ENCODE measurements around the gene PXDN. TPM values are rescaled to one million over a fixed set of nuclear protein-coding genes. Genes with fewer than 3 reads are reported as not detected.

PXDN gene, protein sequence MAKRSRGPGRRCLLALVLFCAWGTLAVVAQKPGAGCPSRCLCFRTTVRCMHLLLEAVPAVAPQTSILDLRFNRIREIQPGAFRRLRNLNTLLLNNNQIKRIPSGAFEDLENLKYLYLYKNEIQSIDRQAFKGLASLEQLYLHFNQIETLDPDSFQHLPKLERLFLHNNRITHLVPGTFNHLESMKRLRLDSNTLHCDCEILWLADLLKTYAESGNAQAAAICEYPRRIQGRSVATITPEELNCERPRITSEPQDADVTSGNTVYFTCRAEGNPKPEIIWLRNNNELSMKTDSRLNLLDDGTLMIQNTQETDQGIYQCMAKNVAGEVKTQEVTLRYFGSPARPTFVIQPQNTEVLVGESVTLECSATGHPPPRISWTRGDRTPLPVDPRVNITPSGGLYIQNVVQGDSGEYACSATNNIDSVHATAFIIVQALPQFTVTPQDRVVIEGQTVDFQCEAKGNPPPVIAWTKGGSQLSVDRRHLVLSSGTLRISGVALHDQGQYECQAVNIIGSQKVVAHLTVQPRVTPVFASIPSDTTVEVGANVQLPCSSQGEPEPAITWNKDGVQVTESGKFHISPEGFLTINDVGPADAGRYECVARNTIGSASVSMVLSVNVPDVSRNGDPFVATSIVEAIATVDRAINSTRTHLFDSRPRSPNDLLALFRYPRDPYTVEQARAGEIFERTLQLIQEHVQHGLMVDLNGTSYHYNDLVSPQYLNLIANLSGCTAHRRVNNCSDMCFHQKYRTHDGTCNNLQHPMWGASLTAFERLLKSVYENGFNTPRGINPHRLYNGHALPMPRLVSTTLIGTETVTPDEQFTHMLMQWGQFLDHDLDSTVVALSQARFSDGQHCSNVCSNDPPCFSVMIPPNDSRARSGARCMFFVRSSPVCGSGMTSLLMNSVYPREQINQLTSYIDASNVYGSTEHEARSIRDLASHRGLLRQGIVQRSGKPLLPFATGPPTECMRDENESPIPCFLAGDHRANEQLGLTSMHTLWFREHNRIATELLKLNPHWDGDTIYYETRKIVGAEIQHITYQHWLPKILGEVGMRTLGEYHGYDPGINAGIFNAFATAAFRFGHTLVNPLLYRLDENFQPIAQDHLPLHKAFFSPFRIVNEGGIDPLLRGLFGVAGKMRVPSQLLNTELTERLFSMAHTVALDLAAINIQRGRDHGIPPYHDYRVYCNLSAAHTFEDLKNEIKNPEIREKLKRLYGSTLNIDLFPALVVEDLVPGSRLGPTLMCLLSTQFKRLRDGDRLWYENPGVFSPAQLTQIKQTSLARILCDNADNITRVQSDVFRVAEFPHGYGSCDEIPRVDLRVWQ (N-terminal part only)
- 1 to 10 TPM in 1 of 2 experiments, under 1 TPM in 1; 0.86 to 1.8 TPM for total RNA-seq

DNA sequence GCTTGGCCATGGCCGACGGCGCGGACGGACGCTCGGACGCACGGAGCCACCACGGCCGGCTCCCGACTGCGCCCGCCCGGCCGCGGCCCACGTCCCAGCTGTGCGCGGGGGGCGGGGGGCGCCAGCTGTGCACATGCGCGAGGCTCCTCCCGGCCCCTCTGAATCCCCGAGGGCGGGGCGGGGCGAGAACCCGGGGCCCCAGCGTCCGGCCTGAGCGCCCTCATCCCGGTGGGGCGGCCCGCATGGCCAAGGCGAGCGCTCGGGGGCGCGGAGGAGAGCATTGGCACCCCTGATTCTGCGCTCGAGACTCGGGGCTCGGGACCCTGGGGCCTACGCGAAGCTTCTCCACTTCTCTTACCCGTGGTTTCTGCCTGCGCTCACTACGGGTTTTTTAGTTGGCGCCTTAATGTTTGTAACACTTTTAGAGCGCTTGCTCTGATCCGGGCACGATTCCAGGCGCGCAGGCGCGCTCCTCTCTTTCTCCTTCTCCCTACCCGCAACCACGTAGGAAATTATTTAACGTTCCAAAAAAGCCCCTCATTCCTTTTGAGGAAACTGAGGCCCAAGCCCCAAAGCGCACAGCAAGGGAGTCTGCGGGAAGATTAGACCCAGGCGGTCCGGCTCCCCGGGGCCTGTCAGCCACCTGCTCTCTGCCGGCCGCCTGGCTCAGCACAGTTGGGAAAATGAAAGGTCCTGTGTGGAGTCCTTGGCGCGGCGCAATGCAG is at the start of gene PXDN:
Gene PXDN (minus strand): TSS at position 70 of the 725 bp plus-strand sequence. CDS start 60 bp downstream, at position 10.
- H3K9me3 Mint-ChIP-seq: no peaks in the 10 kb centered on the region
- POLR2A ChIA-PET: no interaction called here
- peak within 1 kb of the TSS; percentile 72 for H3K4me3 Mint-ChIP-seq
- H3K27me3 Mint-ChIP-seq: peaks cover 41% of the 10 kb centered on the region
- ATAC-seq (ENCODE audit: low read depth) (peak; percentile 9), DNase-seq (peak; percentile 32)
- peaks cover 4% of the 10 kb centered on the region for H3K4me1 Mint-ChIP-seq
- no peaks in the 10 kb centered on the region for H3K36me3 Mint-ChIP-seq
- H3K27ac Mint-ChIP-seq: no peak within 1 kb of the TSS

DNA sequence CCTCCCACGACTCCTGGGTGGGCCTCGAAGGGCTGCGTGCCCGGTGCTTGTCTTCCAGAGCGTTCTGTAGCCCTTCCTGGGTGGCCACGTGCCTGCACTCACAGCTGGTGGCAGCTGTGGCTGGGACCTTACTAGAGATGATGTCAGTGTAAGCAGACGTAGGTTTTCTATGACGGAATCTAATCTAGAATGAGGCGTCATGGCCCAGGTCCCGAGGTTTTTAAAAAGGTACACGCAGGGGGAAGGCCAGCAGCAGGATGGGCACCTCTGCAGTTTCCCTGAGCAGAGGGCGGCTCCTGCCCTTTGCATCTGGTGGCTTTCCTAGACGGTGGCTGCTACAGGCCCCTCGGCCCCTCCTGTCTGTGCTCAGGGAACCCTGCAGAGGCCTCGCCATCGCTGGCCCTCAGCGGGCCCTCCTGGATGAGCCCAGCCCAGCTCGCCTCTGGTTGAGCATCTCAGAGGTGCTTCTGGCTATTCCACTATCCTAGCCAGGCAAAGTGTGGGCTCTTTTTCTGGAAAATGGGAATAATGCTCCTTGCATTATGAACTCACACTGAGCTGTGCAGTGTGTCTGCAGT is 49.6 kb upstream of the PXDN start:
- POLR2A ChIA-PET: no interaction called here
- H3K4me1 Mint-ChIP-seq: peaks cover 4% of the 10 kb centered on the region
- H3K27ac Mint-ChIP-seq: no peak overlapping the region
- DNase-seq (no peak), ATAC-seq (ENCODE audit: low read depth) (no peak)
- no peak overlapping the region for H3K4me3 Mint-ChIP-seq
- H3K9me3 Mint-ChIP-seq: no peaks in the 10 kb centered on the region
- H3K27me3 Mint-ChIP-seq: no peaks in the 10 kb centered on the region
- H3K36me3 Mint-ChIP-seq: no peaks in the 10 kb centered on the region

DNA sequence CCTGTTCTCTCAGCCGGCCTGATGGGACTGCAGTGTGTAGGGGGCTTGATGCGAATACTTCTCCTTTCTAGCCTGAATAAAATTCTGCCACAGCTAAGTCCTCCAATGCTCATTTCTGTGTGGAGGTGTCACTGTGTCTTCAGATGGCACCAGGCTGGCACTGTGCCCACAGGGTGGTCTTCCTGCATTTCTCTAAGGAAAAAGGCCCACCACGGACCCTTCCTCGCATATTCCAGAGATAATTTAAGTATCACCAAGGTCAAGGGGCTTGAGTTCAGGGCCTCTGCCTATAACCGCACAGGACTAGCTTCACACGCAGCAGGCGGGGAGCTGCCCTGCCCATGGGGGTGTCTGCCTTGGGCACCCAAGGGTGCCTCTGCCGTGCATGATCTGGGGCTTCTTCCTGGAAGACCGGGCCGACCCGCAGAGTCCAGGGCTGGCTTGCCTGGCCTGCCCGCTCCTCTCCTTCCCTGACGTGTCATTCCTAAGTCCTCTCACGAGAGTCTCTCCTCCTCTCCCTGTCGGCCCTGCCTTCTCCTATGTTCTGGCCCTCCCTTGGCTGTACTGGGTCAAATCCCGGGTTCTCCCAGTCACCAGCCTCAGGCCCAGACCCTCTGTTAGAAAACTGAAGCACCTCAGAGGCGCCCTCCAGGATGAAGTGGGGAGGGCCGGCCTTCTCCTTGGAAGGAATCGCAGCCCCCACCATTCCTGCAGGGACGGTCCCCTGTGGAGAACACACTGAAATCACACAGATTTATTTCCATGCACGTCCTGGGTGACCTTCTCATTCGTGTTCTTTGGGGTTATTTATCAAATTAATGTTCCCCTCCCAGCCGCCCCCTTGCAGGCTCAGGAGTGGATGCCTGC is 48.9 kb upstream of the PXDN start:
- POLR2A ChIA-PET: no interaction called here
- H3K27me3 Mint-ChIP-seq: peaks cover 2% of the 10 kb centered on the region
- no peak for DNase-seq
- no peak for ATAC-seq (ENCODE audit: low read depth)
- H3K4me1 Mint-ChIP-seq: peaks cover 2% of the 10 kb centered on the region
- H3K36me3 Mint-ChIP-seq: no peaks in the 10 kb centered on the region
- H3K9me3 Mint-ChIP-seq: no peaks in the 10 kb centered on the region
- H3K27ac Mint-ChIP-seq: no peak overlapping the region
- no peak overlapping the region for H3K4me3 Mint-ChIP-seq

DNA sequence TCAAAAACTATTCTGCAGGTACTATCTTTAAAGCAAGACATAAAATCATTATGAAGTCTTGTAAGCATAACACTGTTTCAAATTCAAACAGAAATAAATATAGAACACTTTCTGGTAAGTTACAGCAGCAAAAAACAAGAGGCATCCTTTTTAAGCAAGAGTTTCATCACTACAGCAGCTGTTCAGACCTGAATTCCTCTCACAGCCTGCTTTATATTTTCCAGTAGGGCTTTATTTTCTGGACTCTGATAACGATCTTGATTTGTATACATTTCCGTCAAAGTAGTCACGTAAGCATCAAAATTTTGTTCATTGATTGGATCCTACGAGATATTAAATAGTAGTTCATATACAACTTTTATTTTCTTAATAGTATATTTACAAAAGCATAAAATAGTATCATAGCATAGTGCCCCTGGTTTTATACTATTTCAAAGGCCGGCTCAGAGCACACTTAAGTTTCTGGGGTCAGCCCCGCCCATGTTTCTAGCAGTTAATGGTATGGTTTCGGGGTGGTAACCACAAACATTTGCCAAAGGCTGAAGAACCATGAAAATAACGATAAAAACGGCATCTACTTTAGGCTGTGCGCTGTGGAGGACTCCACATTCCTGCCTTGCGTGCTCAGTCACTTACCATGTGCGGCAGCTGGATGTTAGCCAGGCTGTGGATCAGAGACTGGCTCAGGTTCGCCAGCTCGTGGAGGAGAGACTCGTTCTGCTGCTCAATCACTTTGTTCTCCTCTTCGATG is 47.5 kb upstream of the PXDN start:
- Mint-ChIP-seq H3K9me3 (no peaks in the 10 kb centered on the region), H3K27ac (no peak overlapping the region), H3K27me3 (peaks cover 3% of the 10 kb centered on the region), H3K4me1 (no peaks in the 10 kb centered on the region), H3K36me3 (no peaks in the 10 kb centered on the region), H3K4me3 (no peak overlapping the region)
- DNase-seq (no peak), ATAC-seq (ENCODE audit: low read depth) (no peak)
- POLR2A ChIA-PET: no interaction called here

DNA sequence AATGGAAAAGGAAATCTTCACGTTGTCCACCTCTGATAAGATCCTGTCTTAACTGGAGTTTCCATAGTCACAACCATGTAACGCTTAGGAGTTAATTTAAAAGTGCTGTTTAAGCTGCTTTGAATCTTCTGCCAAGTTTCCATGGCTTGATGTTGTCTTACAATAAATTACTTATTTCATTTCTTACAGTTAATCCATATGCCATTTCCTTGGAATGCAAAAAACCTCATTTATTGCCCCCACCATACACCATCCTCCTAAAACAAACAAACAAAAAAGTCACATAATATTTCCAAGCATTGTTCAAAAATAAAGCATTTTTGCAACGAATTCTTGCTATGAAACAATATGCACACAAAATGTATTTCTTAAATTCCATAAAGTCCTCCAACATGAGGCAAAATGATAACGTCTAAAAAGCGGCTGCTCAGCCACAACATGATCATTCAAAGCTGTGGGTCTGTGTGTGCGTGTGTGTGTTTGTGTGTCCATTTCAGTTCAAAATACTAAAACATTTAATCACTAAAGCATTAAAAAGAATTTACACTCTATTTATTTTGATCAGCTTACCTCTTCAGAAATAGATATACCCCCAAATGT is 46.8 kb upstream of the PXDN start:
- Mint-ChIP-seq H3K36me3 (no peaks in the 10 kb centered on the region), H3K4me3 (no peak overlapping the region), H3K9me3 (no peaks in the 10 kb centered on the region), H3K27me3 (peaks cover 3% of the 10 kb centered on the region), H3K27ac (no peak overlapping the region), H3K4me1 (no peaks in the 10 kb centered on the region)
- DNase-seq (no peak), ATAC-seq (ENCODE audit: low read depth) (no peak)
- POLR2A ChIA-PET: no interaction called here

DNA sequence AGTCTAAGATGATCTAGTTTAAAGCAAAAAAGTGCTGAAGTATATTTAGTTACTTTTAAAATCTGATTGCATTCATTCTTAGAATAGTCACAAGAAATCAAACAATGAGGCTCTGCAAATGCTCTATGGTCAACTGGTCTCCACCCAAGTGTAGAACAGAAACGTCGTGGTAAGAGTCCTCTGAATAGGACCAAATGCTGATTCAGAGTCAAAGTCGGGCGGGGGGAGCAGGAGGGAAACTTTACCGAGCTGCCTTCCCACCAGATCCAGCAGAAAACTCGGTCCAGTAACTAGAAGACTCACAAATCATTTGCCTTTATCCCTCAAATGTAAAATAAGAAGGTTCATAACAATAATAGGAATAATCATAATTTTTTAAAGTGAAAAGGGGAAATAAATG is 46.2 kb upstream of the PXDN start:
- Mint-ChIP-seq H3K9me3 (no peaks in the 10 kb centered on the region), H3K27me3 (peaks cover 3% of the 10 kb centered on the region), H3K27ac (no peak overlapping the region), H3K4me1 (no peaks in the 10 kb centered on the region), H3K4me3 (no peak overlapping the region), H3K36me3 (no peaks in the 10 kb centered on the region)
- POLR2A ChIA-PET: no interaction called here
- DNase-seq (no peak), ATAC-seq (ENCODE audit: low read depth) (no peak)

DNA sequence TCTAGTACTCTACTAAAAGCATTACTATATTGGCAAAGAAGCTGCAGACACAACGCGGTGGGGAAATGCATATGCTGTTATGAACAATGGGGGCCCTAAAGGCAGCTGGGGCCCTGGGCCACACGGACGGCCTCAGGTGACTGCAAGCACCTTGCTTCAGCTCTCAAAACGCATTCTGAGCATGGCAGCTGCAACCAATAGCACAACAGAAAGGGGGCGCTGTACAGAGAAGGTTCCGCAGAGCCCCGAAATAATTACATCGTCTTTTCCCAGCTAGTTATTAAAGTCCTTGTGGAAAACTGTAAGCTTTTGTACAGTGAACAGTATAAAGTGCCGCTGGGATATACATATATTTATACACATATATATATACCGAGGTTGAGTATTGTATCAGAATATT is 45.3 kb upstream of the PXDN start:
- POLR2A ChIA-PET: no interaction called here
- Mint-ChIP-seq H3K27me3 (peaks cover 3% of the 10 kb centered on the region), H3K9me3 (no peaks in the 10 kb centered on the region), H3K27ac (no peak overlapping the region), H3K4me3 (no peak overlapping the region), H3K4me1 (no peaks in the 10 kb centered on the region), H3K36me3 (no peaks in the 10 kb centered on the region)
- no peak for ATAC-seq (ENCODE audit: low read depth)
- DNase-seq: no peak

DNA sequence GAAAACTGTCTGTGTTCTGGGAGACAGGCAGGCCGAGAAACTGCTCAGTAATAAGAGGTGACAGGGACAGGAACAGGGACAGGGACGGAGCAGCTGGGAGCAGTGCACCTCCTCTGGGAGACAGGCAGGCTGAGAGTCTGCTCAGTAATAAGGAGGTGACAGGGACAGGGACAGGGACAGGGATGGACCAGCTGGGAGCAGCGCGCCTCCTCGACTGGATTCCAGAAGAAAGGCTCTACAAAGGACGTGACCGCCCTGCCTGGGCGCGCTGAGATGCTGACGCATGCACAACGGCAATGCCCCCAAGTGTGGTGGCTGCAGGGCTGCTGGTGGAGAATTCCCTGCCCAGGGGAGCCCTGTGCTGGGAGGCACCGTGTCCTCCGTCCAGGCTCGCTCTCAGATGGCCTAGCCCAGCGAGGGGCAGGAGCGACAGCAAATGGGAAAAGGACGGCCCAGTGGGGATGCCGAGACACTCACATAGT is 44.2 kb upstream of the PXDN start:
- no peak overlapping the region for H3K27ac Mint-ChIP-seq
- no peak for ATAC-seq (ENCODE audit: low read depth)
- H3K27me3 Mint-ChIP-seq: peaks cover 3% of the 10 kb centered on the region
- H3K9me3 Mint-ChIP-seq: no peaks in the 10 kb centered on the region
- DNase-seq: no peak
- no peak overlapping the region for H3K4me3 Mint-ChIP-seq
- no peaks in the 10 kb centered on the region for H3K4me1 Mint-ChIP-seq
- POLR2A ChIA-PET: no interaction called here
- no peaks in the 10 kb centered on the region for H3K36me3 Mint-ChIP-seq

DNA sequence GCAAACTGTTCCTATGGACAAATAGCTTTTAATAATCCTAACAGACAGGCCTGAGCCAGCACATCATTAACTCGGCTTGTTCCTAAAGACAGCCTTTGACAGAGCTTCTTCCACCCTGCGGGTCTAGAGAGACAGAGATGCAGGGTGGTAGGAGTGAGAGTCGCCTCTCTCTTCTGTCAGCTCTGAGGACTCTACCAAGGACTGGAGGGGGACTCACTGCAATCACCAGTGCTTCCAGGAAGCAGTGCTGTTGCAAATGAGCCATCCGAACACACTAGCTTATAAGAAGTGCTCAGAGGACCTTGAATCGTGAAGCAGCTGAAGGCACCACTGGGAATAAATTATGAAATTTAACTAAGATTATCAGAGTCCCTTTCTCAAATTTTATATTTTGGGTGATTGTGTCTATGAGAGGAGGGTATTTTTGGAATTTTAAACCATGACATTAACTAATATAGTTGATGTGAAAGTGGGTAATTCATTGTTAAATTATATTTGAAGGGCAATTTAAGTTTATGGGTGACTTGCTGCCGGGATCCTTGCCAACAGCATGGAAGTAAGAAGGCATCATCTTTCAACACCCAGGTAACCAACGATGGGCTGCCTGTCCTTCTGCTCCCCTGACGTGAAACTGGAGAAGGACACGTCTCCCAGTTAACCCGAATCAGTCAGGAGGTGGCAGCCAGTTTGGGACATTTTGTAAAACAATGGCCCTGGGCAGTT is 43.6 kb upstream of the PXDN start:
- Mint-ChIP-seq H3K4me3 (no peak overlapping the region), H3K27ac (no peak overlapping the region), H3K9me3 (no peaks in the 10 kb centered on the region), H3K36me3 (no peaks in the 10 kb centered on the region), H3K27me3 (peaks cover 3% of the 10 kb centered on the region), H3K4me1 (no peaks in the 10 kb centered on the region)
- no peak for DNase-seq
- no peak for ATAC-seq (ENCODE audit: low read depth)
- POLR2A ChIA-PET: no interaction called here

DNA sequence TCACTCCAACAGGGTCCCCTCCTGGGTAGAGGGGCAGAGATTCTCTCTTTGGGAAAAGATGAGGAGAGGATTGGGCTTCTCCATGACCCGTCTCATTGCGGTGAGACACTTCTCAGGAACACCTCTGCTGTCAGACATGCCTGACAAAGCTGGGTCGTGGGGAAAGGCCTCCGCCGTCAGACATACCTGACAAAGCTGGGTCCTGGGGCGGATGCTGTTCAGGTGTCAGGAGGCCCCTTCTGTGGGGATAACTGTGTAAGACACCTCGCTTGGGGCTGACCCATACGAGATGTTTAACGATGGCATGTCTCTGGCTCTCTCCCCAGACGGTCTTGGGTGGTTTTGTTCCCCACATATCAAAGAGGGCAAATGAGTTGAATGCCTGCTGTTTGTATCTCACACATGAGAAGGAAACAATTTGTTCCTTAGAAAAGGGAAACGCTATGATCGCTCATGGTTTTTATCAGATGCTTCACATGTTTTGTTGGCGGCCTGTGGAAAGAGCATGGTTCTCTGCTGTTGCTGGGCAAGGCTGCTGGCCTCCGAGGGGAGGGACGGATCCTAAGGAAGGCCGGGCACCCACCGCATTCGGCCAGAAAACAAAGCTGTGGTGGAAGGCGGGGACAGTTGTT is 40.8 kb upstream of the PXDN start:
- H3K27me3 Mint-ChIP-seq: peaks cover 3% of the 10 kb centered on the region
- ATAC-seq (ENCODE audit: low read depth): no peak
- POLR2A ChIA-PET: no interaction called here
- H3K4me3 Mint-ChIP-seq: no peak overlapping the region
- peaks cover 11% of the 10 kb centered on the region for H3K4me1 Mint-ChIP-seq
- peaks cover 2% of the 10 kb centered on the region for H3K36me3 Mint-ChIP-seq
- no peak overlapping the region for H3K27ac Mint-ChIP-seq
- no peak for DNase-seq
- no peaks in the 10 kb centered on the region for H3K9me3 Mint-ChIP-seq

All from activated naive CD8-positive, alpha-beta T cell treated with anti-CD3 and anti-CD28 coated beads, Interleukin-2, amount 10 ng/mL, durations not matched to agents 7 days and 5 days (primary cell).